Smooth muscle cell (in vitro differentiated cells): ENCODE measurements around the gene PRKAR1B. TPM values are rescaled to one million over a fixed set of nuclear protein-coding genes. Genes with fewer than 3 reads are reported as not detected.

Source experiments
- DNase-seq: peaks from one replicate; lab custom pipeline; 2025; ENCODE audit not compliant: unreplicated experiment; lab: John Stamatoyannopoulos, UW
- H2AFZ ChIP-seq: fragments of 200-600 bp; sonication (generic); 2 replicates; pipeline ENCODE4 v1.6.0; 2016; ENCODE audit warnings: antibody characterized with exemption, low read depth, mild to moderate bottlenecking
- H3F3A ChIP-seq: fragments of 200-600 bp; sonication (generic); 2 replicates; pipeline ENCODE4 v1.6.0; 2017; ENCODE audit warnings: antibody characterized with exemption, low read depth
- H3K27ac ChIP-seq: fragments of 200-600 bp; sonication (generic); 2 replicates; pipeline ENCODE4 v1.5.1; 2016; ENCODE audit warnings: low read depth, mild to moderate bottlenecking
- H3K27me3 ChIP-seq: fragments of 200-600 bp; sonication (generic); 2 replicates; pipeline ENCODE4 v1.6.1; 2016; ENCODE audit warnings: low read depth, mild to moderate bottlenecking
- H3K36me3 ChIP-seq: fragments of 200-600 bp; sonication (generic); 2 replicates; pipeline ENCODE4 v1.5.1; 2016; ENCODE audit warnings: low read depth
- H3K4me1 ChIP-seq: fragments of 200-600 bp; sonication (generic); 2 replicates; pipeline ENCODE4 v1.5.1; 2016; ENCODE audit warnings: low read depth
- H3K4me2 ChIP-seq: fragments of 200-600 bp; sonication (generic); 2 replicates; pipeline ENCODE4 v1.6.0; 2016; ENCODE audit warnings: mild to moderate bottlenecking
- H3K4me3 ChIP-seq: fragments of 200-600 bp; sonication (generic); 2 replicates; pipeline ENCODE4 v1.5.1; 2016; ENCODE audit warnings: mild to moderate bottlenecking
- H3K79me2 ChIP-seq: fragments of 200-600 bp; sonication (generic); 2 replicates; pipeline ENCODE4 v1.6.0; 2016; ENCODE audit warnings: low read depth, mild to moderate bottlenecking
- H3K9ac ChIP-seq: fragments of 200-600 bp; sonication (generic); 2 replicates; pipeline ENCODE4 v1.6.0; 2016; ENCODE audit warnings: low read depth
- H3K9me3 ChIP-seq: fragments of 200-600 bp; sonication (generic); replicated peaks from 2 replicates; pipeline ENCODE4 v1.5.1; 2016; ENCODE audit warnings: low read depth
- H4K20me1 ChIP-seq: fragments of 200-600 bp; sonication (generic); 2 replicates; pipeline ENCODE4 v1.6.0; 2016; ENCODE audit warnings: low read depth
- CTCF ChIP-seq: fragments of 200-600 bp; sonication (generic); IDR thresholded peaks from 2 replicates; pipeline ENCODE4 v1.5.1; 2017; ENCODE audit warnings: borderline replicate concordance, mild to moderate bottlenecking, antibody characterized with exemption; ENCODE audit not compliant: insufficient read depth, poor library complexity, severe bottlenecking
- WGBS: methylation state at CpG from one replicate; pipeline ENCODE4 v1.1.7; 2016; ENCODE audit warnings: low lambda C conversion rate; 5-methylcytosine and 5-hydroxymethylcytosine counted together
- polyA plus RNA-seq: library from polyadenylated mRNA; unstranded; fragments of >200 nt; fragmentation: Nextera tagmentation; extraction: Ambion mirVana; gene quantifications from 2 replicates; pipeline ENCODE4 v1.2.1, GENCODE V29; 2016
- total RNA-seq: library from RNA; depleted of rRNA; stranded (reverse); fragments of >200 nt; gene quantifications from 2 replicates; pipeline ENCODE4 v1.2.3, GENCODE V29; 2014

Gene PRKAR1B
- total and polyA plus RNA-seq, 2 experiments from 2014 or later: 5.3 to 10.1 TPM

DNA sequence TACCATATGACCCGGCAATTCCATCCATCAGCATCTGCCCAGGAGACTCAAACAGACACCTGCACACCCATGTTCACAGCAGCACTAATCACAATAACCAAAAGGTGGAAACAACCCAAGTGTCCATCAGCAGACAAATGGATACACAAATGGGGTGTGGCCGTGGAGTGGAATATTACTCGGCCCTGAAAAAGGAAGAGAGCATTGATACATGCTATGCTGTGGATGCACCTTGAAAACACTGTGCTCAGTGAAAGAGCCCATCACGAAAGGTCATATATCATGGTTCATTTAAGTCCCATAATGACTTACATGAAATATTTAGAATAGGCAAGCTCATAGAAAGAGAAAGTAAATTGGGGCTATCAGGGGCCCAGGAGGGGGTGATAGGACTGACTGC, 58.1 kb downstream of the PRKAR1B start:
- H3K27ac ChIP-seq: no peak overlapping the region
- H3K27me3 ChIP-seq: no peaks in the 10 kb centered on the region

GRCh38 chr7:668139-668931, 58.7 kb downstream of the PRKAR1B start:
- H4K20me1 ChIP-seq: no peaks in the 10 kb centered on the region
- no peak for DNase-seq
- H3K4me1 ChIP-seq: no peaks in the 10 kb centered on the region
- no peak for TF ChIP-seq CTCF
- 71% methylated on average over 16 of the region's 16 CpGs for WGBS
- H3K79me2 ChIP-seq: no peaks in the 10 kb centered on the region
- H3K27me3 ChIP-seq: no peaks in the 10 kb centered on the region
- H3F3A ChIP-seq: peaks cover 14% of the 10 kb centered on the region
- H3K9me3 ChIP-seq: no peaks in the 10 kb centered on the region
- H3K36me3 ChIP-seq: no peaks in the 10 kb centered on the region
- H3K27ac ChIP-seq: peak overlapping the region; percentile 7
- H3K4me3 ChIP-seq: no peak overlapping the region
- no peak overlapping the region for H3K9ac ChIP-seq
- peak overlapping the region; percentile 55 for H3K4me2 ChIP-seq
- H2AFZ ChIP-seq: no peak overlapping the region

More for the DNA sequence above, 58.1 kb downstream of the PRKAR1B start:
- TF ChIP-seq CTCF: no peak
- no peak for DNase-seq
- Histone ChIP-seq H2AFZ (no peak overlapping the region), H3K4me2 (no peak overlapping the region), H4K20me1 (no peaks in the 10 kb centered on the region), H3K9me3 (no peaks in the 10 kb centered on the region), H3F3A (peaks cover 14% of the 10 kb centered on the region), H3K36me3 (no peaks in the 10 kb centered on the region), H3K4me3 (no peak overlapping the region), H3K9ac (no peak overlapping the region), H3K4me1 (no peaks in the 10 kb centered on the region), H3K79me2 (no peaks in the 10 kb centered on the region)
- 95% methylated on average over 4 of the region's 4 CpGs for WGBS

- no peak overlapping the region for H3K27ac ChIP-seq
- H3K36me3 ChIP-seq: no peaks in the 10 kb centered on the region
- H3K9me3 ChIP-seq: no peaks in the 10 kb centered on the region
- no peaks in the 10 kb centered on the region for H4K20me1 ChIP-seq
- DNase-seq: no peak
- no peak for TF ChIP-seq CTCF
- no peak overlapping the region for H2AFZ ChIP-seq
- no peak overlapping the region for H3K4me2 ChIP-seq
- H3K4me3 ChIP-seq: no peak overlapping the region
- H3K9ac ChIP-seq: no peak overlapping the region
- WGBS: 97% methylated on average over 7 of the region's 7 CpGs
- H3K79me2 ChIP-seq: no peaks in the 10 kb centered on the region
- H3K4me1 ChIP-seq: no peaks in the 10 kb centered on the region
- no peaks in the 10 kb centered on the region for H3K27me3 ChIP-seq
- H3F3A ChIP-seq: peaks cover 14% of the 10 kb centered on the region
Observed at GRCh38 chr7:666454-667292, 60.4 kb downstream of the PRKAR1B start.
